ENCODE results near the gene ANKFN1.

Gene ANKFN1

DNA sequence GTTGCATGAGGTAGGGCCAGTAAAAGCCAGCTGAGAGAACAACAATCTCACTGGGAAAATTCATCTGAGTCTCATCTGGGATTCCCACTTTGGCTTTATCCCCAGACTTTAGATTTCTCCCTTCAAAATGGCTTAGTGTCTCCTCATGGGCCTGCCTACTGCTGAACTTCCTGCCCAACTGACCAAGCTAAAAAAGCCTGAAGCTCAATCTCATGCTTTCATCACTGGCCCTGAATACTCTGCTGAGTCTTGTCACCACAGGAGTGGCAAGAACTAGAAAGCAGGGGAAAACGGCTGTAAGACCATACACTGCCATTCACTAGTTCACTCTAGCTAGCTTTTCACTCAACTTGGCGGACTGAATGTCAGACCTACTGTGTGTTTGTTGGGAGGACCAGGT lies 343.9 kb downstream of the ANKFN1 start:
- Histone ChIP-seq H3K27me3 (replicated peaks; ENCODE audit: control insufficient read depth, insufficient read depth, low read length) (no peaks in the 10 kb centered on the region), H3K36me3 (ENCODE audit: control insufficient read depth, insufficient read depth, low read length) (no peaks in the 10 kb centered on the region), H3K4me3 (replicated peaks; ENCODE audit: low read depth, low read length) (no peak overlapping the region)
- DNase-seq (ENCODE audit: extremely low read depth, insufficient read length) = no peak
- TF ChIP-seq, protein P1, sequence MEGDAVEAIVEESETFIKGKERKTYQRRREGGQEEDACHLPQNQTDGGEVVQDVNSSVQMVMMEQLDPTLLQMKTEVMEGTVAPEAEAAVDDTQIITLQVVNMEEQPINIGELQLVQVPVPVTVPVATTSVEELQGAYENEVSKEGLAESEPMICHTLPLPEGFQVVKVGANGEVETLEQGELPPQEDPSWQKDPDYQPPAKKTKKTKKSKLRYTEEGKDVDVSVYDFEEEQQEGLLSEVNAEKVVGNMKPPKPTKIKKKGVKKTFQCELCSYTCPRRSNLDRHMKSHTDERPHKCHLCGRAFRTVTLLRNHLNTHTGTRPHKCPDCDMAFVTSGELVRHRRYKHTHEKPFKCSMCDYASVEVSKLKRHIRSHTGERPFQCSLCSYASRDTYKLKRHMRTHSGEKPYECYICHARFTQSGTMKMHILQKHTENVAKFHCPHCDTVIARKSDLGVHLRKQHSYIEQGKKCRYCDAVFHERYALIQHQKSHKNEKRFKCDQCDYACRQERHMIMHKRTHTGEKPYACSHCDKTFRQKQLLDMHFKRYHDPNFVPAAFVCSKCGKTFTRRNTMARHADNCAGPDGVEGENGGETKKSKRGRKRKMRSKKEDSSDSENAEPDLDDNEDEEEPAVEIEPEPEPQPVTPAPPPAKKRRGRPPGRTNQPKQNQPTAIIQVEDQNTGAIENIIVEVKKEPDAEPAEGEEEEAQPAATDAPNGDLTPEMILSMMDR (IDR thresholded peaks at IDR 0.05; ENCODE audit: insufficient read depth, low read length, poor library complexity, severe bottlenecking) = no peak

DNA sequence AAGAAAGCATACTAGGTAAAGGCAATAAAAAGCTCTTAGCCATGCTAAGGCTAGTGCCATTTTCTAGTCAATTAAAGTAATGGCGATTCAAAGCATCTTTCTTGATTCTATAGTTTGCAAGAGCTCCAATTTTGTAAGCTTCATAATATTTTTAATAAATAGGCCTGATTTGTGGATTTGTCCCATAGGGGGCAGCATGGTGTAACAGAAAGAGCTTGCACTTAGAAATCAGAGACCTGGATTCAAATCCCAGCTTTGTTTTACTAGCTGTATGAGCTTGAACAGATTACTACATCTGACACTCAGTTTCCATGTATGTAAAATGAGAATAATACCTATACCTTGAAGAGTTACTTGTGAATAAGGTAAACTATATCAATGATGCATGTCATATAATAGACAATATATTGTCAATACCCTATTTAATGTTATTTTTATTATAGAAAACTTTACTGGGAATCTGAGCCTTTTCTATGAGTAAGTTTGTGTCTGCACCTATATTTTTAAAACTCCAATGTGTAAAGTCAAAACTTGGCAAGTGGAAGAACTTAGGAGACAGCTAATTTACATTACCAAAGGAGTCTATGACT lies 346.6 kb downstream of the ANKFN1 start:
- no peaks in the 10 kb centered on the region for H3K36me3 ChIP-seq (ENCODE audit: control insufficient read depth, insufficient read depth, low read length)
- H3K4me3 ChIP-seq (replicated peaks; ENCODE audit: low read depth, low read length) = no peak overlapping the region
- DNase-seq (ENCODE audit: extremely low read depth, insufficient read length) = no peak
- no peaks in the 10 kb centered on the region for H3K27me3 ChIP-seq (replicated peaks; ENCODE audit: control insufficient read depth, insufficient read depth, low read length)
- TF ChIP-seq, protein P1 (IDR thresholded peaks at IDR 0.05; ENCODE audit: insufficient read depth, low read length, poor library complexity, severe bottlenecking) = peak; percentile 46

DNA sequence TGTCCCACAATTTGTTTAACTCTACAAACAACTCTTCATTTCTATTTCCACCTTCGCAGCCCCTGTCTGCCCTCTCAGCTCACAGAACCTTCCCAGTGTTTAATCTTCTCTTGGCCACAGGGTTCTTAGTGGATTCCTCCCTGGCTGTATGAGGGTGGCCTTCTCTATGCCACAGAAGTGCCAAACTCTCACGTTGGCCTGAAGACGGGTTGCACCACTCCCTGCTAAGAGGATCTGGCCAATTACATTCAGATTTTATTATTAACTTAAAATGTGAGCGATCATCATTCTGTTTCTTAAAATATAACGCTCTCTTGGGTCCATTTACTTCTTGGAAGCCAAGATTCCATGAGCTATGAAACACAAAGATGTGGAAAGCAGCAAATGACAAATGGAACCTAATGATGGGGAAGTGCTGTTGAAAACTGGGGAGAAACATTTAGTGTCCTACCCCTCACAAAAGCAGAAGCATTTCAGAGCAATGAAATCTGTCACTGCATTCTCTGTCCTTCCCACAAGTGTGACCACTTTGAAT lies 348.9 kb downstream of the ANKFN1 start:
- DNase-seq (ENCODE audit: extremely low read depth, insufficient read length) = no peak
- Histone ChIP-seq H3K36me3 (ENCODE audit: control insufficient read depth, insufficient read depth, low read length) (no peaks in the 10 kb centered on the region), H3K27me3 (replicated peaks; ENCODE audit: control insufficient read depth, insufficient read depth, low read length) (no peaks in the 10 kb centered on the region), H3K4me3 (replicated peaks; ENCODE audit: low read depth, low read length) (no peak overlapping the region)
- TF ChIP-seq, protein P1 (IDR thresholded peaks at IDR 0.05; ENCODE audit: insufficient read depth, low read length, poor library complexity, severe bottlenecking) = no peak

DNA sequence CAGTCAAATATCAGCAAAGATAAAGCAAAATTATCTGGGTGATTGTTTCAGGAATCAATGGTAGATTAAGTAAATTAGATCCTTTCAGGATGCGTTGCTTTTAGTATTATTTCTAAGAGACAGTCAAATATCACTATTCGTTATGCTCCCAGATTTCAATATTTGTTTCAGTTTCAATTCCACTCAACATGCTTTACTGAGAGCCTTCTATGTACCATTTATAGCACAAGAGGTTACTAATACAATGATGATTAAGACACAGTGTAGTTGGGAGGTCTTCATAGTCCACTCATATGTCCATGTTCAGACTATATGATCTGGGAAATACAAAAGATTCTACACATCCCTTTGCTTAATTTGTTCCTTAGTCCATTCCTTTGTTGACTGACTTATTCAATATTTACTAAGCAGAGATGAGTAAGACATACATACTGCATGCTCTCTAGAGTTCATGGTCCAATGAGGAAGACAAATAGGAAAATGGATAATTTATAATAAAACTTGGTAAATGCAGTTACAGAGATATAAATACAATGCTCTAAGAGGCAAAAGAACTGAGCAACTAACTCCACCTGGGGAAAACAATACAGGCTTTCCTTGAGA lies 352.0 kb downstream of the ANKFN1 start:
- TF ChIP-seq, protein P1 (IDR thresholded peaks at IDR 0.05; ENCODE audit: insufficient read depth, low read length, poor library complexity, severe bottlenecking) = no peak
- Histone ChIP-seq H3K27me3 (replicated peaks; ENCODE audit: control insufficient read depth, insufficient read depth, low read length) (no peaks in the 10 kb centered on the region), H3K36me3 (ENCODE audit: control insufficient read depth, insufficient read depth, low read length) (no peaks in the 10 kb centered on the region), H3K4me3 (replicated peaks; ENCODE audit: low read depth, low read length) (no peak overlapping the region)
- DNase-seq (ENCODE audit: extremely low read depth, insufficient read length) = no peak

DNA sequence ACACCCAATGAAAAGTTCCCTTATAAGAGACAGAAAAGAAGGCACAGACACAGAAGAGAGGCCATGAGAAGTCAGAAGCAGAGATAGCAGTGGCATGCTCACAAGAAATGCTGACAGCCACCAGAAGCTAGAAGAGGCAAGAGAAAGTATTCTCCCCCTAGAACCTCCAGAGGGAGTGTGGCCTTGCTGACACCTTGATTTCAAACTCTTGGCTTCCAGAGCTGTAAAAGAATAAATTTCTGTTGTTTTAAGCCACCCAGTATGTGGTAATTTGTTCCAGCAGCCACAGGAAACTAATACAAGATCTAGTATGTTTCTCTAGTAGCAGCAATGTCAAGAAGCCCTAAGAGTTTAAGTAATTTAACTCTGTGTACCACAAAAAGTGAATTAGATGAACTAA lies 353.1 kb downstream of the ANKFN1 start:
- no peak for DNase-seq (ENCODE audit: extremely low read depth, insufficient read length)
- Histone ChIP-seq H3K36me3 (ENCODE audit: control insufficient read depth, insufficient read depth, low read length) (no peaks in the 10 kb centered on the region), H3K27me3 (replicated peaks; ENCODE audit: control insufficient read depth, insufficient read depth, low read length) (no peaks in the 10 kb centered on the region), H3K4me3 (replicated peaks; ENCODE audit: low read depth, low read length) (no peak overlapping the region)
- TF ChIP-seq, protein P1 (IDR thresholded peaks at IDR 0.05; ENCODE audit: insufficient read depth, low read length, poor library complexity, severe bottlenecking) = no peak

All from GM06990 (cell line).